NCI-H1092 (cell line): ENCODE measurements around the gene CIZ1.
"Not testable (repeated sequence)": the region's sequence is repeated elsewhere in the genome, so short reads cannot be mapped to it uniquely, and the experiment has no call there.

Source experiments
- DNase-seq: peaks from one replicate; lab custom pipeline; 2025; lab: John Stamatoyannopoulos, UW

Gene CIZ1, protein sequence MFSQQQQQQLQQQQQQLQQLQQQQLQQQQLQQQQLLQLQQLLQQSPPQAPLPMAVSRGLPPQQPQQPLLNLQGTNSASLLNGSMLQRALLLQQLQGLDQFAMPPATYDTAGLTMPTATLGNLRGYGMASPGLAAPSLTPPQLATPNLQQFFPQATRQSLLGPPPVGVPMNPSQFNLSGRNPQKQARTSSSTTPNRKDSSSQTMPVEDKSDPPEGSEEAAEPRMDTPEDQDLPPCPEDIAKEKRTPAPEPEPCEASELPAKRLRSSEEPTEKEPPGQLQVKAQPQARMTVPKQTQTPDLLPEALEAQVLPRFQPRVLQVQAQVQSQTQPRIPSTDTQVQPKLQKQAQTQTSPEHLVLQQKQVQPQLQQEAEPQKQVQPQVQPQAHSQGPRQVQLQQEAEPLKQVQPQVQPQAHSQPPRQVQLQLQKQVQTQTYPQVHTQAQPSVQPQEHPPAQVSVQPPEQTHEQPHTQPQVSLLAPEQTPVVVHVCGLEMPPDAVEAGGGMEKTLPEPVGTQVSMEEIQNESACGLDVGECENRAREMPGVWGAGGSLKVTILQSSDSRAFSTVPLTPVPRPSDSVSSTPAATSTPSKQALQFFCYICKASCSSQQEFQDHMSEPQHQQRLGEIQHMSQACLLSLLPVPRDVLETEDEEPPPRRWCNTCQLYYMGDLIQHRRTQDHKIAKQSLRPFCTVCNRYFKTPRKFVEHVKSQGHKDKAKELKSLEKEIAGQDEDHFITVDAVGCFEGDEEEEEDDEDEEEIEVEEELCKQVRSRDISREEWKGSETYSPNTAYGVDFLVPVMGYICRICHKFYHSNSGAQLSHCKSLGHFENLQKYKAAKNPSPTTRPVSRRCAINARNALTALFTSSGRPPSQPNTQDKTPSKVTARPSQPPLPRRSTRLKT

DNA sequence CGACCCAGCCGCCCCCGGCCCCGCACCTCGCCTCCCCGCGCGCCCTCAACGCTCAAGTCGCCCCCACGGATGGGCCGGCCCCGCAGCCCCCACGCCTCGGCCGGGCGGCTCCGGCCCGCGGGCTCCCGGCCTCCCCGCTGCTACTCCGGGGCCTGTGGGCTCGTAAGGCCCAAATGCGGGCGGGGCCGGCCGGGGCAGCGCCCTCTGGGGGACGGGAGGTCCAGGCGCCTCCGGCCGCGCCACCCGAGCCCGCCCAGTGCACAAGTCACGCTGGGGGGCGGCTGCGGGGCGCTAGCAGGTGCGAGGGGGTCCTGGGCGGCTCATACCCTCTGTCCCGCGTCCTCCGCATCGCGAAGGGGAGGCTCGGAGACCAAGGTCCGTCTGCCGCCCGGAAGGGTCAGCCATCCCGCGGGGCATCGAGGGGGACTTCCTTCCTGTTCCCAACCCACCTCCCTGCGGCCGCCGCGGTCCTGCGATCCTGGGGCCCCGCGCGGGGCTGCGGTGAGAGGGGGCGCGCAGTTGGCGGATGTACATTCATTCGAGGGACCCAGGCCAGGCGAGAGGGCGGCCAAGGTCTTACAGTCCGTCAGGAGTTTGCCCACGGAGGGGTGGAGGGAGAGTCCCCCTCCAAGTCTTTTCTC, at the start of gene CIZ1:
TSS of gene CIZ1 (minus strand) at position 167 of the 641 bp plus-strand sequence. CDS start 715 bp downstream, outside the sequence.
- DNase-seq: peak; percentile 48

DNA sequence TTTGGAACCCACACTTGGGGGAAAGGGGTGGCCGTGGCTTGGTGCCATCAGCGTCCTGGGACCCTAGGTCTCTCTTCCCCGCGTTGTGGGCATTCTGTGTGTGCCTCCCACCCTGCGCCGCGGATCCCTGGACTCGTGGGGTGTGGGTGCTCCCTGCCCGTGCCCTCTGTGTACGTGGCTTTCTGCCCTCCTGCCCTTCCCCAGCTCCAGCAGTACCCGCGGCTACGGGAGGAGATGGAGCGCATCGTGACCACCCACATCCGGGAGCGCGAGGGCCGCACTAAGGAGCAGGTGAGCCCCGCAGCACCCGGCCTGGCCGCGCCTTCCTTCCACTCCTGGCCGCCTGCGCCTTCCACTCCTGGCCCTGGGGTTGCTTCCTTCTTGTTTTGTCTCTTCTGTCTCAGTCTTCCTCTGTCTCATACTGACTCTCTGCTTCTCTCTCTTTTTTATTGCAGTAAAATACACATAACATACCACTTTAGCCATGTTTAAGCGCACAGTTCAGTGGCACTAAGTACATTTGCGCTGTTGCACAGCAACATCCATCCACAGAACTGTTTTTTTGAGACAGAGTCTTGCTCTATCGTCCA, 42.5 kb upstream of the CIZ1 start:
- no peak for DNase-seq

GRCh38 chr9:128232528-128233428, 41.4 kb upstream of the CIZ1 start:
- no peak for DNase-seq

GRCh38 chr9:128231638-128232527, 40.5 kb upstream of the CIZ1 start:
- DNase-seq: no peak

- not testable (repeated sequence) for DNase-seq
Observed at GRCh38 chr9:128230897-128231296, 39.5 kb upstream of the CIZ1 start.

GRCh38 chr9:128226412-128226801, 35.0 kb upstream of the CIZ1 start:
- DNase-seq: no peak

DNA sequence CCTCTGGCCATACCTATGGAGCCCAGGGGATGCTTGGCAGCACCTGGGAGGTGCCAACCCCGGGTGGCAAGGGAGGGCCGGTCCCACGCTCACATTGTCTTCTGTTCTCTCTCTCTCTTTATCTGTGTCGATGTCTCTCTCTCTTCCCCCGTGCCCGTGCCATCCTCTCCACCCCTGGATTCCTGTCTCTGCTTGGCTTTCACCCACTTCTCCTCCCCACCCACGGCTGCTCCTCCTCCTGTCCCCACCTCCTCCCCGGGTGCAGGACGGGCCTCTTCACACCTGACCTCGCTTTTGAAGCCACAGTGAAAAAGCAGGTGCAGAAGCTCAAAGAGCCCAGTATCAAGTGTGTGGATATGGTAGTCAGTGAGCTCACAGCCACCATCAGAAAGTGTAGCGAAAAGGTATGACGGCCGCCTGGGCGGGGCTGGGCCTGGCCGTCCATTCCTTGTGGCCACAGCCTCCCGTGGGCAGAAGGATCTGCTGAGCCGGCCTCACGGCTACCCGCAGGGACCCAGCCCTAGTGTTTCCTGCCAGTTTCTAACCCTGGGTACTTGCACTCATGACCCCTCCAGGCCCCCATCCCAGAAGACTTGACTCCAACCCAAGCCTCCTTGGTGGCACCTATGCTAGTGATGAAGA, 34.5 kb upstream of the CIZ1 start:
- no peak for DNase-seq

- no peak for DNase-seq
Observed at GRCh38 chr9:128224877-128225276, 33.5 kb upstream of the CIZ1 start.

GRCh38 chr9:128222880-128223670, 31.7 kb upstream of the CIZ1 start:
- DNase-seq: no peak

DNA sequence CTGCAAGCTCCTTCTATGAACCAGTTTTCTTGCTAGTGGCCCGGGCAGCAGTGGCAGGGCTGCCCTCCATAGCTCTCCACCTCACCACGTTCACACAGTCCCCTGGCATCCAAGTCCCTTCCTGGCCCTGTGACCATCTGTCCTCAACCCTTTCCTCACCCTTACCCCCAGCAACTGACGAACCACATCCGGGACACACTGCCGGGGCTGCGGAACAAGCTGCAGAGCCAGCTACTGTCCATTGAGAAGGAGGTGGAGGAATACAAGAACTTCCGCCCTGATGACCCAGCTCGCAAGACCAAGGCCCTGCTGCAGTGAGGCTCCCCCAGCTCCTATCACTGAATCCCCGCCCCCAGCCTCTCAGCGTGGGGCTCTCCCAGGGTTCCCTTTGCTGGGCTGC, 30.7 kb upstream of the CIZ1 start:
- DNase-seq: no peak

DNA sequence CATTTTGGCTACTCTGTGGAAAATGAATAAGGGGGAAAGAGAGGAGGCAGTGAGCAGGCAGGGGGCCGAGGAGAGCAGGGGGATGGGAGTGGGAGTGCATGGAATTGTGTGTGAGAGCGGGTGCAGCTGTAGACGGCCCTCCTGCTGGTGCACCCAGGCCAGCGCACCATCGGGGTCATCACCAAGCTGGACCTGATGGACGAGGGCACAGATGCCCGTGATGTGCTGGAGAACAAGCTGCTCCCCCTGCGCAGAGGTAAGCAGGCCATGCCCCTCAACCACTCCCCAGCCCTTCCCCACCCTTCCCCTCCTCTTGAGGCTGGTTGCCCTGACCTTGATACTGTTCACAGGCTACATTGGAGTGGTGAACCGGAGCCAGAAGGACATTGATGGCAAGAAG, 28.5 kb upstream of the CIZ1 start:
- no peak for DNase-seq

- DNase-seq: no peak
Observed at GRCh38 chr9:128218518-128219389, 27.4 kb upstream of the CIZ1 start.

DNA sequence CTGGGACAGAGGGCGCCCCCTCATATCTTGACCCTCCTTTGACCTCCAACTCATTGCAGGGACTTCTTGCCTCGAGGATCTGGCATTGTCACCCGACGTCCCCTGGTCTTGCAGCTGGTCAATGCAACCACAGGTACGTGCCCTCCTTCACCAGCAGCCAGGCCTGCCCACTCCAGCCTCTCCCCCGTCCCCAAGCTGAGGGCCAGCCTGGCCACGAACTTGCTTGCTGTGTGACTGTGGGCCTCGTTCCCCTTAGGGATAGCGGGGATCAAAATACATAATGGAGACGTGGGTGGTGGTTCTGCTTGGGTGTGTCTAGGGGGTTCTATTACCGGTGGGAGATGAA, 26.8 kb upstream of the CIZ1 start:
- no peak for DNase-seq

DNA sequence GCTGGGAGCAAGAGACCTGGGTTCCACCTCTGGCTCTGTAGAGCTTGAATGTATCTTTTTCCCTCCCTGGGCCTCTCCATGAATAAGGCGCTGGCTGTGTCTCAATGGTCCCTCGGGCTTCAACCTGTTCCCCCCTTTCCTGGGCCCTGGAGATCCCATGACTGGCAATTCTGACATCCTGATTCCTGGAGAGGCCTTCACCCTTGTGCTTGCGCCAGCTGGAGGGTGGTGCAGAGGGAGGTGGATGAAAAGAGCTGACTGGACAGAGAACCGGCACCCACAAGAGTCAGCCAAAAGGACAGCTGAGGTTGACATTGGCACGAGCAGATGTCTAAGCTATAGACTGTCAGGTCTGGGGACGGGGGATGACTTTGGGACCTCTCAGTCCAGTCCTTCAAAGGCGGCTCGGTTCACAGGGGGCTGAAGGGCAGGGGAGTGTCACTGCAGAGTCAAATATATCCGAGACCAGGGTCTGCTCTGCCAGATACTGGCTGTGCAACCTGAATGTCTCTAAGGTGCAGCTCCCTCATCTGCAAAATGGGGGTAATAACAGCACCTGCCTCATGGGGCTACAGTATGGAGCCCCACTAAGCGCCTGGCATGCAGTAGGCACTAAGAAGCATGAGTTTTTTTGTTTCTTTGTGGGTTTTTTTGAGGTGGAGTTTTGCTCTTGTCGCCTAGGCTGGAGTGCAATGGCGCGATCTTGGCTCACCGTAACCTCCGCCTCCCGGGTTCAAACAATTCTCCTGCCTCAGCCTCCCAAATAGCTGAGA, 25.6 kb upstream of the CIZ1 start:
- DNase-seq: no peak

DNA sequence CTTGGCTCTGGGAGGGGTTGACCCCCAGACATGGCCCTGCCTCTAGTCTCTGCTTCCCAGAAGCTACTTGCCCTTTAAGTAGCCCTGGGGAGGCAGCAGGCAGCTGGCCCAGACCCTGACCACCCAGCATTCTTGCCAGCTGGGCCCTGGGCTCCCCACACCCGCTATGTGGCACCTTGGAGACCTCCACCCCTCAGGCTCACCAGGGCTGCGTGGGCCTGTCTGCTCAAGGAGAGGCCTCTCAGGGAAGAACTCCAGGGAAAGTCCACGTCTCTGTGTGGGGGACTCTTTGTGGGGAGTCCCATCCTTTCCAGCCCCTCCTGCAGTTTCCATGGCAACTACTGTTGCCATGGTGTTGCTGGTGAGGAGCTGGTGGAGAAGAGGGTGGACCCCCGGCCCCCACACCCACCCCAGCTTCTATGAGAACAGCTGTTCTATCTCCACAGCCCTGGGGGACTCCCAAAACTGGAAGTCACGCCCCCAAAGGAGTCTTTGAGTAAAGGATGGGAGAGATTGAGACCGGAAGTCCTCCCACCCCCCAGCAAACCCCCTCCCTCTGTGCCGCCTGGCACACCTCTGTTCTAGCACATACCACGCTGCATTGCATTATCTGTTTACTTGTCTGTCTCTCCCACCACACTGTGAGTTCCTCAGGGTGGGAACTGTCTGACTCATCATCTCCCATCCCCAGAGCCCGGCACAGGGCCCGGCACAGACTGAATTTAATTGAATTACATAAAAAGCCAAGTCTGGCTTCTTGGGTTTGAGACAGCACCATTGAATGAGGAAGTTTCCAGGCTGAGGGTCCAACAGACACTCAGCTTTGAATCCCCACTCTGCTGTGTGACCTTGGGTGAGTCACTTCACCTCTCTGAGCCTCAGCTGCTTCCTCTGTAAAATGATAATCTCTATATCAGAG, 24.4 kb upstream of the CIZ1 start:
- no peak for DNase-seq
